Measurements from ENCODE around the gene HYAL1.
A peak's percentile ranks its signal among the peaks of the same experiment; 100 is the strongest.
"Not testable (repeated sequence)": the region's sequence is repeated elsewhere in the genome, so short reads cannot be mapped to it uniquely, and the experiment has no call there.

HYAL1 gene

DNA sequence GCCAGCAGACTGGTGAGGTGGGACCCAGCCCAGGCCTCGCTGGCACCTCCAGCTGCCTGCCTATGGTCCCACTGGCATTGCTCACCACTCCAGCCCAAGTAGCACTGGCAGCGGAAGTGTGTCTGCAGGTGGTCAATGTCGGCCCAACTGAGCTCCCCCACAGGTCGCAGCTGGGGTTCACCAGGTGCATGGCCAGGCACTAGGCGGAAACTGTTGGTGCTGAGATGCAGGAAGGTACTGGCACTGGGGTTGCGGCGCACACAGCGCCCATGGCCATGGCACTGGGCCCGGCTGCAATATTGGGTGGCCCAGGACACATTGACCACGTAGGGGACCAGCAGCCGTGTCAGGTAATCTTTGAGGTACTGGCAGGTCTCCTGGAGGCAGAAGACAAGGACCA lies 14.8 kb upstream of the HYAL1 start:
- Histone ChIP-seq H3K79me2 (peaks cover 7% of the 10 kb centered on the region), H3K9ac (no peak overlapping the region), H3K27ac (no peak overlapping the region), H3K4me2 (ENCODE audit: low read length) (no peak overlapping the region), H3K4me1 (peaks cover 33% of the 10 kb centered on the region), H3K27me3 (ENCODE audit: control insufficient read depth, insufficient read depth, low read length) (no peaks in the 10 kb centered on the region), H2AFZ (no peak overlapping the region), H3K9me3 (ENCODE audit: control insufficient read depth, low read length) (no peaks in the 10 kb centered on the region), H3K4me3 (ENCODE audit: low read depth, low read length) (no peak overlapping the region), H3K36me3 (ENCODE audit: control insufficient read depth, insufficient read depth, low read length) (no peaks in the 10 kb centered on the region)
- TF ChIP-seq, protein P1, sequence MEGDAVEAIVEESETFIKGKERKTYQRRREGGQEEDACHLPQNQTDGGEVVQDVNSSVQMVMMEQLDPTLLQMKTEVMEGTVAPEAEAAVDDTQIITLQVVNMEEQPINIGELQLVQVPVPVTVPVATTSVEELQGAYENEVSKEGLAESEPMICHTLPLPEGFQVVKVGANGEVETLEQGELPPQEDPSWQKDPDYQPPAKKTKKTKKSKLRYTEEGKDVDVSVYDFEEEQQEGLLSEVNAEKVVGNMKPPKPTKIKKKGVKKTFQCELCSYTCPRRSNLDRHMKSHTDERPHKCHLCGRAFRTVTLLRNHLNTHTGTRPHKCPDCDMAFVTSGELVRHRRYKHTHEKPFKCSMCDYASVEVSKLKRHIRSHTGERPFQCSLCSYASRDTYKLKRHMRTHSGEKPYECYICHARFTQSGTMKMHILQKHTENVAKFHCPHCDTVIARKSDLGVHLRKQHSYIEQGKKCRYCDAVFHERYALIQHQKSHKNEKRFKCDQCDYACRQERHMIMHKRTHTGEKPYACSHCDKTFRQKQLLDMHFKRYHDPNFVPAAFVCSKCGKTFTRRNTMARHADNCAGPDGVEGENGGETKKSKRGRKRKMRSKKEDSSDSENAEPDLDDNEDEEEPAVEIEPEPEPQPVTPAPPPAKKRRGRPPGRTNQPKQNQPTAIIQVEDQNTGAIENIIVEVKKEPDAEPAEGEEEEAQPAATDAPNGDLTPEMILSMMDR (IDR thresholded peaks at IDR 0.05), result no peak

DNA sequence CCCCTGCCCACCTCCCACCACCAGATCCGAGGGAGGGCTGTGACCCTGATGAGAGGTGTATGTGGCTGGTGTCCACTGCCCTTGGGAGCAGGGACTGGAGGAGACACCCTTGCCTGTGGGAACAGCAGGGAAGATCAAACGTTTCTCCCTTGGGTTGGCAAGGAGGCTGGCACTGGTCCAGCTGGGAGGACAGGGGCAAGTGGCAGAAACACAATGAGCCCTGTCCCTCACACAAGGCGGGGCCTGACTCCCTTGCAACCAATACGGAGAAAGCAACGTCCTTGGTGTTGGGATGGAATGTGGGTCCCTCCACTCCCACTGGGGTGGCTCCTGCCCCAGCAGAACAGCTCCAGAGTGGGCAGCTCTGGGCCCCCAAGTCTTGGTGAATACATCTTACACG lies 13.9 kb upstream of the HYAL1 start:
- peaks cover 7% of the 10 kb centered on the region for H3K79me2 ChIP-seq
- H3K27ac ChIP-seq, result peak overlapping the region; percentile 51
- H3K27me3 ChIP-seq (ENCODE audit: control insufficient read depth, insufficient read depth, low read length), result no peaks in the 10 kb centered on the region
- H3K4me2 ChIP-seq (ENCODE audit: low read length), result no peak overlapping the region
- no peaks in the 10 kb centered on the region for H3K36me3 ChIP-seq (ENCODE audit: control insufficient read depth, insufficient read depth, low read length)
- no peaks in the 10 kb centered on the region for H3K9me3 ChIP-seq (ENCODE audit: control insufficient read depth, low read length)
- no peak overlapping the region for H3K9ac ChIP-seq
- TF ChIP-seq, protein P1 (IDR thresholded peaks at IDR 0.05), result no peak
- no peak overlapping the region for H2AFZ ChIP-seq
- no peak overlapping the region for H3K4me3 ChIP-seq (ENCODE audit: low read depth, low read length)
- H3K4me1 ChIP-seq, result peaks cover 33% of the 10 kb centered on the region

GRCh38 chr3:50316657-50317242 lies 13.4 kb upstream of the HYAL1 start:
- Histone ChIP-seq H3K27me3 (ENCODE audit: control insufficient read depth, insufficient read depth, low read length) (no peaks in the 10 kb centered on the region), H3K4me2 (ENCODE audit: low read length) (no peak overlapping the region), H3K36me3 (ENCODE audit: control insufficient read depth, insufficient read depth, low read length) (no peaks in the 10 kb centered on the region), H3K4me1 (peaks cover 28% of the 10 kb centered on the region), H3K9me3 (ENCODE audit: control insufficient read depth, low read length) (no peaks in the 10 kb centered on the region), H2AFZ (no peak overlapping the region), H3K4me3 (ENCODE audit: low read depth, low read length) (no peak overlapping the region), H3K79me2 (peaks cover 7% of the 10 kb centered on the region), H3K9ac (no peak overlapping the region), H3K27ac (peak overlapping the region; percentile 51)
- TF ChIP-seq, protein P1 (IDR thresholded peaks at IDR 0.05), result no peak

GRCh38 chr3:50314816-50315215 lies 11.4 kb upstream of the HYAL1 start:
- Histone ChIP-seq H3K9me3 (ENCODE audit: control insufficient read depth, low read length) (no peaks in the 10 kb centered on the region), H3K27ac (no peak overlapping the region), H3K4me3 (ENCODE audit: low read depth, low read length) (no peak overlapping the region), H3K36me3 (ENCODE audit: control insufficient read depth, insufficient read depth, low read length) (no peaks in the 10 kb centered on the region), H2AFZ (no peak overlapping the region), H3K27me3 (ENCODE audit: control insufficient read depth, insufficient read depth, low read length) (no peaks in the 10 kb centered on the region), H3K79me2 (peaks cover 7% of the 10 kb centered on the region), H3K9ac (no peak overlapping the region), H3K4me2 (ENCODE audit: low read length) (no peak overlapping the region), H3K4me1 (peaks cover 22% of the 10 kb centered on the region)
- TF ChIP-seq, protein P1 (IDR thresholded peaks at IDR 0.05), result no peak

GRCh38 chr3:50314342-50314741 lies 11.0 kb upstream of the HYAL1 start:
- no peak overlapping the region for H3K4me2 ChIP-seq (ENCODE audit: low read length)
- H3K79me2 ChIP-seq, result peaks cover 6% of the 10 kb centered on the region
- H3K9ac ChIP-seq, result no peak overlapping the region
- no peak overlapping the region for H2AFZ ChIP-seq
- no peaks in the 10 kb centered on the region for H3K9me3 ChIP-seq (ENCODE audit: control insufficient read depth, low read length)
- H3K27me3 ChIP-seq (ENCODE audit: control insufficient read depth, insufficient read depth, low read length), result no peaks in the 10 kb centered on the region
- H3K36me3 ChIP-seq (ENCODE audit: control insufficient read depth, insufficient read depth, low read length), result no peaks in the 10 kb centered on the region
- peak overlapping the region; percentile 37 for H3K27ac ChIP-seq
- H3K4me1 ChIP-seq, result peaks cover 20% of the 10 kb centered on the region
- no peak overlapping the region for H3K4me3 ChIP-seq (ENCODE audit: low read depth, low read length)
- TF ChIP-seq, protein P1 (IDR thresholded peaks at IDR 0.05), result no peak

- H3K79me2 ChIP-seq; H3K9ac ChIP-seq; H3K4me2 ChIP-seq (ENCODE audit: low read length); H3K36me3 ChIP-seq (ENCODE audit: control insufficient read depth, insufficient read depth, low read length); H2AFZ ChIP-seq; H3K4me3 ChIP-seq (ENCODE audit: low read depth, low read length); H3K27me3 ChIP-seq (ENCODE audit: control insufficient read depth, insufficient read depth, low read length); H3K9me3 ChIP-seq (ENCODE audit: control insufficient read depth, low read length); H3K27ac ChIP-seq: not testable (repeated sequence)
- peaks cover 14% of the 10 kb centered on the region for H3K4me1 ChIP-seq
Measured at GRCh38 chr3:50312041-50312440, 8.7 kb upstream of the HYAL1 start.

All from parathyroid adenoma (tissue), 2 donors.